Ramos (cell line): Measurements from ENCODE around the gene GNG13.
"Not testable (repeated sequence)": the region's sequence is repeated elsewhere in the genome, so short reads cannot be mapped to it uniquely, and the experiment has no call there.

Experiments used
- in situ Hi-C: fragments of 300-500 bp; cut with MboI; formaldehyde crosslinking; loops from one replicate; pipeline ENCODE4 v1.14.3; 2022; ENCODE audit warnings: low sequenced_read_pairs; ENCODE audit not compliant: unreplicated experiment

The GNG13 gene

GRCh38 chr16:766008-766819 is 34.3 kb downstream of the GNG13 start:
- in situ Hi-C loops, result no loop called here

GRCh38 chr16:765488-765865 is 35.1 kb downstream of the GNG13 start:
- in situ Hi-C loops, result no loop called here

- in situ Hi-C loops, result no loop called here
Measured at GRCh38 chr16:764848-765487, 35.6 kb downstream of the GNG13 start.

- in situ Hi-C loops, result no loop called here
Measured at GRCh38 chr16:764184-764750, 36.3 kb downstream of the GNG13 start.

GRCh38 chr16:763369-764183 is 37.0 kb downstream of the GNG13 start:
- in situ Hi-C loops, result no loop called here

GRCh38 chr16:762595-763268 is 37.8 kb downstream of the GNG13 start:
- in situ Hi-C loops, result no loop called here

- in situ Hi-C loops, result no loop called here
Measured at GRCh38 chr16:761625-762513, 38.7 kb downstream of the GNG13 start.

GRCh38 chr16:760545-761343 is 39.8 kb downstream of the GNG13 start, which contains the start of gene MSLN:
Gene MSLN (plus strand): TSS chr16:760734. CDS start chr16:762681, 1,947 bp downstream.
- in situ Hi-C loops, result no loop called here

GRCh38 chr16:760065-760464 is 40.5 kb downstream of the GNG13 start:
- in situ Hi-C loops, result no loop called here

GRCh38 chr16:759110-759910 is 41.2 kb downstream of the GNG13 start:
- in situ Hi-C loops, result no loop called here

- in situ Hi-C loops, result no loop called here
Measured at GRCh38 chr16:756428-756827, 44.1 kb downstream of the GNG13 start.

GRCh38 chr16:754656-755055 is 45.9 kb downstream of the GNG13 start:
- in situ Hi-C loops, result no loop called here

GRCh38 chr16:754121-754607 is 46.4 kb downstream of the GNG13 start:
- in situ Hi-C loops, result not testable (repeated sequence)

- in situ Hi-C loops, result no loop called here
Measured at GRCh38 chr16:752007-752312, 48.6 kb downstream of the GNG13 start.

- in situ Hi-C loops, result no loop called here
Measured at GRCh38 chr16:751152-752006, 49.2 kb downstream of the GNG13 start.

GRCh38 chr16:750485-750884 is 50.0 kb downstream of the GNG13 start:
- in situ Hi-C loops, result no loop called here

GRCh38 chr16:749010-749409 is 51.5 kb downstream of the GNG13 start:
- in situ Hi-C loops, result no loop called here
